ENCODE results near the gene NPAS1.

DNA sequence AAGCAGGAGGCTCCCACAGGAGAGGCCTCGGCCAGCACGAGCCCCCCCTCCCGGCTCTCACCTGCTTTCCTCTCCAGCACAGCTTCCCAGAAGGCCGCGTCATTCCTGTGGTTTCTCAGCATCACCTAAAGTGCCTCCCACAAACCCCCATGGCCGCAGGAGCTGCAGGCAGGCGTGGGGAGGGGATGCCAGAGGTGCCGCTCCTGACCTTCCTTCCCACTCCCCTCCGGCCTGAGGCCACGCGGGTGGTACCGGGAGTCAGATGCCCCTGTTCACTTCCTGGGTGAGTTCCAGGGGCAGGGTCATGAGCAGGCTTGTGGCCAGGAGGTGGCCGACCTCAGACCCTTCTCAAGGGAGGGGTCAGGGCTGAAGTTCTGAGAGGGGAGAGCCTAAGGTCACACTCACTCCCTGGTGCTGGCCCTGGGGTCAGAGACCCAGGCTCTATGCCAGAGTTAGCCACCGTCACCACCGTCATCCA is 14.4 kb upstream of the NPAS1 start:
- TF ChIP-seq, protein P1, sequence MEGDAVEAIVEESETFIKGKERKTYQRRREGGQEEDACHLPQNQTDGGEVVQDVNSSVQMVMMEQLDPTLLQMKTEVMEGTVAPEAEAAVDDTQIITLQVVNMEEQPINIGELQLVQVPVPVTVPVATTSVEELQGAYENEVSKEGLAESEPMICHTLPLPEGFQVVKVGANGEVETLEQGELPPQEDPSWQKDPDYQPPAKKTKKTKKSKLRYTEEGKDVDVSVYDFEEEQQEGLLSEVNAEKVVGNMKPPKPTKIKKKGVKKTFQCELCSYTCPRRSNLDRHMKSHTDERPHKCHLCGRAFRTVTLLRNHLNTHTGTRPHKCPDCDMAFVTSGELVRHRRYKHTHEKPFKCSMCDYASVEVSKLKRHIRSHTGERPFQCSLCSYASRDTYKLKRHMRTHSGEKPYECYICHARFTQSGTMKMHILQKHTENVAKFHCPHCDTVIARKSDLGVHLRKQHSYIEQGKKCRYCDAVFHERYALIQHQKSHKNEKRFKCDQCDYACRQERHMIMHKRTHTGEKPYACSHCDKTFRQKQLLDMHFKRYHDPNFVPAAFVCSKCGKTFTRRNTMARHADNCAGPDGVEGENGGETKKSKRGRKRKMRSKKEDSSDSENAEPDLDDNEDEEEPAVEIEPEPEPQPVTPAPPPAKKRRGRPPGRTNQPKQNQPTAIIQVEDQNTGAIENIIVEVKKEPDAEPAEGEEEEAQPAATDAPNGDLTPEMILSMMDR (IDR thresholded peaks at IDR 0.05): no peak
- TF ChIP-seq EZH2phosphoT487 (IDR thresholded peaks at IDR 0.05): no peak
- no peak for TF ChIP-seq EZH2 (IDR thresholded peaks at IDR 0.05)
